HEK293 (cell line): Measurements from ENCODE around the gene ABCF2.

ENCODE experiments used
- KLF16 ChIP-seq: fragments of 450-650 bp; formaldehyde crosslinking; IDR thresholded peaks from 2 replicates; pipeline ENCODE4 v1.5.1; 2017; ENCODE audit warnings: missing biosample characterization, missing genetic modification characterization
- YY1 ChIP-seq: fragments of 450-650 bp; formaldehyde crosslinking; IDR thresholded peaks from 2 replicates; pipeline ENCODE4 v1.5.1; 2018; ENCODE audit warnings: missing biosample characterization, missing genetic modification characterization
- ZBTB17 ChIP-seq: fragments of 450-650 bp; formaldehyde crosslinking; IDR thresholded peaks from 2 replicates; pipeline ENCODE4 v1.5.1; 2016; ENCODE audit warnings: missing biosample characterization, missing genetic modification characterization
- ZBTB7A ChIP-seq: fragments of 450-650 bp; formaldehyde crosslinking; IDR thresholded peaks from 2 replicates; pipeline ENCODE4 v1.5.1; 2016; ENCODE audit warnings: low read depth, missing biosample characterization, missing genetic modification characterization
- ZNF121 ChIP-seq: fragments of 450-650 bp; formaldehyde crosslinking; IDR thresholded peaks from 2 replicates; pipeline ENCODE4 v1.5.1; 2016; ENCODE audit warnings: missing biosample characterization, missing genetic modification characterization
- ZNF140 ChIP-seq: fragments of 450-650 bp; formaldehyde crosslinking; IDR thresholded peaks from 2 replicates; pipeline ENCODE4 v1.5.1; 2016; ENCODE audit warnings: missing biosample characterization, missing genetic modification characterization
- ZNF654 ChIP-seq: fragments of 450-650 bp; formaldehyde crosslinking; IDR thresholded peaks from 2 replicates; pipeline ENCODE4 v1.5.1; 2016; ENCODE audit warnings: low read depth, missing biosample characterization, missing genetic modification characterization
- TF ChIP-seq, protein P1 (sequence below): fragments of 450-650 bp; formaldehyde crosslinking; IDR thresholded peaks from 2 replicates; pipeline ENCODE4 v1.5.1; 2016; ENCODE audit warnings: missing biosample characterization, missing genetic modification characterization
- TF ChIP-seq, protein P2 (sequence below): fragments of 450-650 bp; formaldehyde crosslinking; IDR thresholded peaks from 2 replicates; pipeline ENCODE4 v1.5.1; 2016; ENCODE audit warnings: missing biosample characterization, missing genetic modification characterization

GRCh38 chr7:151232091-151232916 is 5.3 kb upstream of the ABCF2 start, which contains the start of gene CHPF2:
- no peak for TF ChIP-seq ZNF140
- TF ChIP-seq, protein P1, sequence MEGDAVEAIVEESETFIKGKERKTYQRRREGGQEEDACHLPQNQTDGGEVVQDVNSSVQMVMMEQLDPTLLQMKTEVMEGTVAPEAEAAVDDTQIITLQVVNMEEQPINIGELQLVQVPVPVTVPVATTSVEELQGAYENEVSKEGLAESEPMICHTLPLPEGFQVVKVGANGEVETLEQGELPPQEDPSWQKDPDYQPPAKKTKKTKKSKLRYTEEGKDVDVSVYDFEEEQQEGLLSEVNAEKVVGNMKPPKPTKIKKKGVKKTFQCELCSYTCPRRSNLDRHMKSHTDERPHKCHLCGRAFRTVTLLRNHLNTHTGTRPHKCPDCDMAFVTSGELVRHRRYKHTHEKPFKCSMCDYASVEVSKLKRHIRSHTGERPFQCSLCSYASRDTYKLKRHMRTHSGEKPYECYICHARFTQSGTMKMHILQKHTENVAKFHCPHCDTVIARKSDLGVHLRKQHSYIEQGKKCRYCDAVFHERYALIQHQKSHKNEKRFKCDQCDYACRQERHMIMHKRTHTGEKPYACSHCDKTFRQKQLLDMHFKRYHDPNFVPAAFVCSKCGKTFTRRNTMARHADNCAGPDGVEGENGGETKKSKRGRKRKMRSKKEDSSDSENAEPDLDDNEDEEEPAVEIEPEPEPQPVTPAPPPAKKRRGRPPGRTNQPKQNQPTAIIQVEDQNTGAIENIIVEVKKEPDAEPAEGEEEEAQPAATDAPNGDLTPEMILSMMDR (tag by site-specific recombination), result no peak
- TF ChIP-seq ZNF121 (tag by site-specific recombination), result no peak
- TF ChIP-seq, protein P2, sequence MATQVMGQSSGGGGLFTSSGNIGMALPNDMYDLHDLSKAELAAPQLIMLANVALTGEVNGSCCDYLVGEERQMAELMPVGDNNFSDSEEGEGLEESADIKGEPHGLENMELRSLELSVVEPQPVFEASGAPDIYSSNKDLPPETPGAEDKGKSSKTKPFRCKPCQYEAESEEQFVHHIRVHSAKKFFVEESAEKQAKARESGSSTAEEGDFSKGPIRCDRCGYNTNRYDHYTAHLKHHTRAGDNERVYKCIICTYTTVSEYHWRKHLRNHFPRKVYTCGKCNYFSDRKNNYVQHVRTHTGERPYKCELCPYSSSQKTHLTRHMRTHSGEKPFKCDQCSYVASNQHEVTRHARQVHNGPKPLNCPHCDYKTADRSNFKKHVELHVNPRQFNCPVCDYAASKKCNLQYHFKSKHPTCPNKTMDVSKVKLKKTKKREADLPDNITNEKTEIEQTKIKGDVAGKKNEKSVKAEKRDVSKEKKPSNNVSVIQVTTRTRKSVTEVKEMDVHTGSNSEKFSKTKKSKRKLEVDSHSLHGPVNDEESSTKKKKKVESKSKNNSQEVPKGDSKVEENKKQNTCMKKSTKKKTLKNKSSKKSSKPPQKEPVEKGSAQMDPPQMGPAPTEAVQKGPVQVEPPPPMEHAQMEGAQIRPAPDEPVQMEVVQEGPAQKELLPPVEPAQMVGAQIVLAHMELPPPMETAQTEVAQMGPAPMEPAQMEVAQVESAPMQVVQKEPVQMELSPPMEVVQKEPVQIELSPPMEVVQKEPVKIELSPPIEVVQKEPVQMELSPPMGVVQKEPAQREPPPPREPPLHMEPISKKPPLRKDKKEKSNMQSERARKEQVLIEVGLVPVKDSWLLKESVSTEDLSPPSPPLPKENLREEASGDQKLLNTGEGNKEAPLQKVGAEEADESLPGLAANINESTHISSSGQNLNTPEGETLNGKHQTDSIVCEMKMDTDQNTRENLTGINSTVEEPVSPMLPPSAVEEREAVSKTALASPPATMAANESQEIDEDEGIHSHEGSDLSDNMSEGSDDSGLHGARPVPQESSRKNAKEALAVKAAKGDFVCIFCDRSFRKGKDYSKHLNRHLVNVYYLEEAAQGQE, result no peak
- peak; percentile 31; the same call in 1 of the 2 replicates for TF ChIP-seq KLF16 (tag by site-specific recombination)
- no peak for TF ChIP-seq ZBTB7A
- TF ChIP-seq ZNF654 (tag by site-specific recombination), result no peak
- TF ChIP-seq ZBTB17 (tag by site-specific recombination), result peak; percentile 39
- TF ChIP-seq YY1, result no peak
